WTC11 (cell line): ENCODE measurements around the gene IGSF23. TPM values are rescaled to one million over a fixed set of nuclear protein-coding genes. Genes with fewer than 3 reads are reported as not detected.

ENCODE experiments used
- ATAC-seq: fragments of 200-7000 bp; cut with Tn5 transposase; 2 replicates; pipeline ENCODE4 v1.10.0; 2021; ENCODE audit warnings: mild to moderate bottlenecking, moderate library complexity
- CTCF ChIA-PET: fragments of 300-600 bp; sonication (Branson Sonifier 250); formaldehyde crosslinking; loops from one replicate; lab custom pipeline; 2021; ENCODE audit warnings: antibody characterized with exemption; lab: Charles Lee
- POLR2A ChIA-PET: fragments of 350-600 bp; sonication (Branson Sonifier 250); formaldehyde crosslinking; loops from one replicate; lab custom pipeline; 2021; ENCODE audit warnings: antibody characterized with exemption; lab: Charles Lee
- DNase-seq: peaks from one replicate; pipeline ENCODE4 v3.0.0; 2021; ENCODE audit warnings: low spot score
- H3K27ac Mint-ChIP-seq: 2 replicates; pipeline ENCODE4 v1.8.0; 2021; ENCODE audit warnings: mixed read lengths
- H3K27me3 Mint-ChIP-seq: 2 replicates; pipeline ENCODE4 v1.8.0; 2021; ENCODE audit warnings: low read depth, mild to moderate bottlenecking, moderate library complexity, mixed read lengths
- H3K36me3 Mint-ChIP-seq: 2 replicates; pipeline ENCODE4 v1.8.0; 2021; ENCODE audit warnings: mixed read lengths
- H3K4me1 Mint-ChIP-seq: 2 replicates; pipeline ENCODE4 v1.8.0; 2022; ENCODE audit warnings: mixed read lengths
- H3K4me3 Mint-ChIP-seq: 2 replicates; pipeline ENCODE4 v1.8.0; 2021; ENCODE audit warnings: mild to moderate bottlenecking, moderate library complexity, mixed read lengths
- H3K9me3 Mint-ChIP-seq: 2 replicates; pipeline ENCODE4 v1.8.0; 2021; ENCODE audit warnings: mixed read lengths
- ATF1 ChIP-seq: sonication (generic); formaldehyde crosslinking; IDR thresholded peaks from 2 replicates; pipeline ENCODE4 v1.8.1; 2023; ENCODE audit warnings: mild to moderate bottlenecking, moderate library complexity, missing genetic modification reagents
- EMX1 ChIP-seq: fragments of 250-450 bp; sonication (Bioruptor Pico); IDR thresholded peaks from 2 replicates; pipeline ENCODE4 v1.8.0; 2021; ENCODE audit warnings: mild to moderate bottlenecking
- FOXK1 ChIP-seq: sonication (generic); formaldehyde crosslinking; IDR thresholded peaks from 2 replicates; pipeline ENCODE4 v1.8.0; 2022; ENCODE audit warnings: mild to moderate bottlenecking, moderate library complexity, missing genetic modification reagents
- FOXP1 ChIP-seq: sonication (generic); formaldehyde crosslinking; IDR thresholded peaks from 2 replicates; pipeline ENCODE4 v1.8.0; 2022; ENCODE audit warnings: missing genetic modification reagents, mild to moderate bottlenecking, moderate library complexity, borderline replicate concordance
- GABPB1 ChIP-seq: sonication (generic); formaldehyde crosslinking; IDR thresholded peaks from 2 replicates; pipeline ENCODE4 v1.8.1; 2023; ENCODE audit warnings: mild to moderate bottlenecking, missing genetic modification reagents
- HMGA2 ChIP-seq: fragments of 250-450 bp; sonication (Bioruptor Pico); IDR thresholded peaks from 2 replicates; pipeline ENCODE4 v1.4.0; 2021; ENCODE audit warnings: mild to moderate bottlenecking, moderate library complexity
- KAT7 ChIP-seq: sonication (generic); formaldehyde crosslinking; IDR thresholded peaks from 2 replicates; pipeline ENCODE4 v1.8.1; 2023; ENCODE audit warnings: missing genetic modification reagents, mild to moderate bottlenecking, borderline replicate concordance
- NR3C1 ChIP-seq: sonication (generic); formaldehyde crosslinking; conservative IDR thresholded peaks from 2 replicates; pipeline ENCODE4 v1.8.1; 2023; ENCODE audit warnings: low read depth, mild to moderate bottlenecking, missing genetic modification reagents
- PRRX2 ChIP-seq: fragments of 250-450 bp; sonication (Bioruptor Pico); IDR thresholded peaks from 2 replicates; pipeline ENCODE4 v1.8.0; 2021; ENCODE audit warnings: mild to moderate bottlenecking
- RELA ChIP-seq: sonication (generic); formaldehyde crosslinking; IDR thresholded peaks from 2 replicates; pipeline ENCODE4 v1.8.1; 2022; ENCODE audit warnings: missing genetic modification reagents, mild to moderate bottlenecking, borderline replicate concordance
- SMAD4 ChIP-seq: sonication (generic); formaldehyde crosslinking; IDR thresholded peaks from 2 replicates; pipeline ENCODE4 v1.8.0; 2022; ENCODE audit warnings: mild to moderate bottlenecking, missing genetic modification reagents
- TCF7 ChIP-seq: sonication (generic); formaldehyde crosslinking; IDR thresholded peaks from 2 replicates; pipeline ENCODE4 v1.8.0; 2022; ENCODE audit warnings: mild to moderate bottlenecking, low read depth, missing genetic modification reagents, moderate library complexity
- TEAD4 ChIP-seq: sonication (generic); formaldehyde crosslinking; IDR thresholded peaks from 2 replicates; pipeline ENCODE4 v1.8.0; 2022; ENCODE audit warnings: mild to moderate bottlenecking, missing genetic modification reagents
- TP53 ChIP-seq: sonication (generic); formaldehyde crosslinking; IDR thresholded peaks from 2 replicates; pipeline ENCODE4 v1.8.1; 2023; ENCODE audit warnings: mild to moderate bottlenecking, missing genetic modification reagents
- ZNF219 ChIP-seq: sonication (generic); formaldehyde crosslinking; IDR thresholded peaks from 2 replicates; pipeline ENCODE4 v1.8.0; 2023; ENCODE audit warnings: missing genetic modification reagents, mild to moderate bottlenecking, borderline replicate concordance
- ZNF671 ChIP-seq: fragments of 250-450 bp; sonication (Bioruptor Pico); IDR thresholded peaks from 2 replicates; pipeline ENCODE4 v1.8.0; 2021; ENCODE audit warnings: mild to moderate bottlenecking
- total RNA-seq: library from RNA; stranded (reverse); gene quantifications from 3 replicates; pipeline ENCODE4 v1.2.3, GENCODE V29; 2021
- TF ChIP-seq, protein P1 (sequence below): sonication (generic); formaldehyde crosslinking; IDR thresholded peaks from 2 replicates; pipeline ENCODE4 v1.8.0; 2022; ENCODE audit warnings: missing genetic modification reagents
- TF ChIP-seq, protein P2 (sequence below): fragments of 250-450 bp; sonication (Bioruptor Pico); IDR thresholded peaks from 2 replicates; pipeline ENCODE4 v1.9.0; 2021; ENCODE audit warnings: mild to moderate bottlenecking
- TF ChIP-seq, protein P3 (sequence below): sonication (generic); formaldehyde crosslinking; IDR thresholded peaks from 2 replicates; pipeline ENCODE4 v1.8.1; 2022; ENCODE audit warnings: mild to moderate bottlenecking, moderate library complexity, missing genetic modification reagents

The IGSF23 gene
- total RNA-seq, 1 experiment from 2014 or later, result not detected

DNA sequence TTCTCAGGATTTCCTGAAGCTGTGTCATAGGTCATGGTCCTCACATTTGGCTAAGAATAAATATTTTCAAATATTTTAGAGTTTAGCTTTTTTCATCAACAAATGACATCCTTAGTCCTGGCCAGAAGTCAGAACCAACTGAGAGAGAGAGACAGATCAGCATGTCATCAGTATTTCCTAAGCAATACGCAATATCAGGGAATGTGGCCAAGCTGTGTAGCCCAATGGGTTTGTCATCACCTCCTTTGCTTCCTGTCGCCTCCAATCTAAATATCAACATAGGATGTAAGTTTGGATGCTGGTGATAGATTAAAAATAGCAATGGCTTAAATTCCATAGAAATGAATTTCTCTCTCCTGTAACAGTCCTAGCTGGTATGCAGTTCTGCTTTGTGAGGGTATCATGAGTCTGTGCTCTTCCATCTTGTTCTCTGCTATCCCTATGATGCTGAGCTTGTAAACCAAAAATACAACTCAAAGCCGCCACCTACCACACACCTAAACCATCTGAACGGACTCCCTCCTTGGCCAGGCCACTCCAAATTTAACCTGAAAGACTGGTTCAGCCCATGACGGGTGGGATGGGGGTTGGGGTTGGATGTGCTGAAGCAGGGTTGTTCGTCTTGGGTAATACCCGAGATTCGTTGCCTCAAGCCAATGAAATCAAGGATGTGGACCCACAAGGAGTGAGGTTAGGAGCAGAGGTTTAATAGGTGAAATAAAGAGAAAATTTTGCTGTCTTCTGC lies 10.0 kb upstream of the IGSF23 start (continued):
- no peak for TF ChIP-seq FOXP1

DNA sequence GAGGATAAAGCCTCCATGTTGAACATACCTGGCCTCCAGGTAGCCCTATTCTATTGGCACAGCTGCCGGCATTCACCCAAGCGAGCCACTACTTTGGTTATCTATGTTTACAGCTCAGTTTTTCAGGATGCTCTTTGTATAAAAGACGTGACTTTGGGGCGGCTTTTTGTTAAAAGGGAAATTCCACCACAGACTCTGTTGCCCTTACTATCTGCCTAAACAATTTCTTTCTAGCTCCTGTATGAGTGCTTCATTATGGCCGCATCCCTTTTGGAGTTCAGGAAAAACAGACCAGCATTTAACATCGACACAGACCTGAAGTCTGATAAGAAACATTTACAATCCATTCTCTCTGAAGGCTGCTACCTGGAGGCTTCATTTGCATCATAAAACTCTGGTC lies 9.1 kb upstream of the IGSF23 start:
- ATAC-seq, result no peak
- Mint-ChIP-seq H3K4me3 (peak overlapping the region; percentile 7; the same call in 1 of the 2 replicates), H3K27ac (peak overlapping the region; percentile 38)
- ChIA-PET CTCF (interaction anchor here (0.6 to 2.0 kb wide), 8 partner anchors 21 to 87 kb away, joined by 3 to 9 read pairs (median 3); no protein-coding TSS in a partner anchor), POLR2A (no interaction called here)
- TF ChIP-seq SMAD4 (CRISPR knock-in tag), result no peak
- no peak for TF ChIP-seq TP53
- TF ChIP-seq, protein P1, sequence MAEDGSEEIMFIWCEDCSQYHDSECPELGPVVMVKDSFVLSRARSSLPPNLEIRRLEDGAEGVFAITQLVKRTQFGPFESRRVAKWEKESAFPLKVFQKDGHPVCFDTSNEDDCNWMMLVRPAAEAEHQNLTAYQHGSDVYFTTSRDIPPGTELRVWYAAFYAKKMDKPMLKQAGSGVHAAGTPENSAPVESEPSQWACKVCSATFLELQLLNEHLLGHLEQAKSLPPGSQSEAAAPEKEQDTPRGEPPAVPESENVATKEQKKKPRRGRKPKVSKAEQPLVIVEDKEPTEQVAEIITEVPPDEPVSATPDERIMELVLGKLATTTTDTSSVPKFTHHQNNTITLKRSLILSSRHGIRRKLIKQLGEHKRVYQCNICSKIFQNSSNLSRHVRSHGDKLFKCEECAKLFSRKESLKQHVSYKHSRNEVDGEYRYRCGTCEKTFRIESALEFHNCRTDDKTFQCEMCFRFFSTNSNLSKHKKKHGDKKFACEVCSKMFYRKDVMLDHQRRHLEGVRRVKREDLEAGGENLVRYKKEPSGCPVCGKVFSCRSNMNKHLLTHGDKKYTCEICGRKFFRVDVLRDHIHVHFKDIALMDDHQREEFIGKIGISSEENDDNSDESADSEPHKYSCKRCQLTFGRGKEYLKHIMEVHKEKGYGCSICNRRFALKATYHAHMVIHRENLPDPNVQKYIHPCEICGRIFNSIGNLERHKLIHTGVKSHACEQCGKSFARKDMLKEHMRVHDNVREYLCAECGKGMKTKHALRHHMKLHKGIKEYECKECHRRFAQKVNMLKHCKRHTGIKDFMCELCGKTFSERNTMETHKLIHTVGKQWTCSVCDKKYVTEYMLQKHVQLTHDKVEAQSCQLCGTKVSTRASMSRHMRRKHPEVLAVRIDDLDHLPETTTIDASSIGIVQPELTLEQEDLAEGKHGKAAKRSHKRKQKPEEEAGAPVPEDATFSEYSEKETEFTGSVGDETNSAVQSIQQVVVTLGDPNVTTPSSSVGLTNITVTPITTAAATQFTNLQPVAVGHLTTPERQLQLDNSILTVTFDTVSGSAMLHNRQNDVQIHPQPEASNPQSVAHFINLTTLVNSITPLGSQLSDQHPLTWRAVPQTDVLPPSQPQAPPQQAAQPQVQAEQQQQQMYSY (CRISPR knock-in tag), result no peak
- no peak for TF ChIP-seq KAT7 (CRISPR knock-in tag)
- TF ChIP-seq, protein P2, sequence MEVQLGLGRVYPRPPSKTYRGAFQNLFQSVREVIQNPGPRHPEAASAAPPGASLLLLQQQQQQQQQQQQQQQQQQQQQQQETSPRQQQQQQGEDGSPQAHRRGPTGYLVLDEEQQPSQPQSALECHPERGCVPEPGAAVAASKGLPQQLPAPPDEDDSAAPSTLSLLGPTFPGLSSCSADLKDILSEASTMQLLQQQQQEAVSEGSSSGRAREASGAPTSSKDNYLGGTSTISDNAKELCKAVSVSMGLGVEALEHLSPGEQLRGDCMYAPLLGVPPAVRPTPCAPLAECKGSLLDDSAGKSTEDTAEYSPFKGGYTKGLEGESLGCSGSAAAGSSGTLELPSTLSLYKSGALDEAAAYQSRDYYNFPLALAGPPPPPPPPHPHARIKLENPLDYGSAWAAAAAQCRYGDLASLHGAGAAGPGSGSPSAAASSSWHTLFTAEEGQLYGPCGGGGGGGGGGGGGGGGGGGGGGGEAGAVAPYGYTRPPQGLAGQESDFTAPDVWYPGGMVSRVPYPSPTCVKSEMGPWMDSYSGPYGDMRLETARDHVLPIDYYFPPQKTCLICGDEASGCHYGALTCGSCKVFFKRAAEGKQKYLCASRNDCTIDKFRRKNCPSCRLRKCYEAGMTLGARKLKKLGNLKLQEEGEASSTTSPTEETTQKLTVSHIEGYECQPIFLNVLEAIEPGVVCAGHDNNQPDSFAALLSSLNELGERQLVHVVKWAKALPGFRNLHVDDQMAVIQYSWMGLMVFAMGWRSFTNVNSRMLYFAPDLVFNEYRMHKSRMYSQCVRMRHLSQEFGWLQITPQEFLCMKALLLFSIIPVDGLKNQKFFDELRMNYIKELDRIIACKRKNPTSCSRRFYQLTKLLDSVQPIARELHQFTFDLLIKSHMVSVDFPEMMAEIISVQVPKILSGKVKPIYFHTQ, result no peak
- TF ChIP-seq RELA (CRISPR knock-in tag), result no peak
- no peak for TF ChIP-seq TCF7 (CRISPR knock-in tag)
- no peak for TF ChIP-seq EMX1
- TF ChIP-seq TEAD4 (CRISPR knock-in tag), result no peak
- no peak for TF ChIP-seq NR3C1 (CRISPR knock-in tag)
- TF ChIP-seq ZNF219 (CRISPR knock-in tag), result no peak
- no peak for TF ChIP-seq ZNF671 (CRISPR knock-in tag)
- TF ChIP-seq, all 79 proteins: peak for 0
- Mint-ChIP-seq H3K36me3 (no peaks in the 10 kb centered on the region), H3K4me1 (peaks cover 53% of the 10 kb centered on the region), H3K9me3 (peaks cover 17% of the 10 kb centered on the region), H3K27me3 (peaks cover 5% of the 10 kb centered on the region)
- no peak for DNase-seq

DNA sequence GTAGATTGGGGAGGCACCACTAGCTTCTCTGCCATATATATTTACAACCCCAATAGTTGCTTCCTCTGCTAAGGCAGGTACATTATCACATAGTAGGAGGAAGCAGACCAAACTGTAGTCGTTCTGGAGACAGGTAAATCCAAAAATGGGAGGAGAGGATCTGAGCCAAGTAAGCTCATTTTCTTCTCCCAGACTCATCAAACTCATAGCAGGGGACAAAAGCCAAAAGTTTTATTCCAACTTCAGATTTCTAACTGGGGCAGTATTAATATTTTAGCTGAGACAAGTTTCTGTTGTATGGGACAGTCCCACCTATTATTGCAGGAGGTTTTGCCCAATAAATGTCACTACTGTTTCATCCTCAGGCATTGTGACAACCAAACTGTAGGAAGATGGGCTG lies 7.8 kb upstream of the IGSF23 start:
- Mint-ChIP-seq H3K4me3 (no peak overlapping the region), H3K27me3 (peaks cover 2% of the 10 kb centered on the region; the same call in 1 of the 2 replicates), H3K4me1 (peaks cover 54% of the 10 kb centered on the region), H3K36me3 (no peaks in the 10 kb centered on the region), H3K9me3 (peaks cover 11% of the 10 kb centered on the region; the same call in 1 of the 2 replicates), H3K27ac (peak overlapping the region; percentile 85)
- no peak for ATAC-seq
- CTCF ChIA-PET, result interaction anchor here (1.2 to 2.0 kb wide), 3 partner anchors 23 to 51 kb away, joined by 4 to 8 read pairs (median 5); no protein-coding TSS in a partner anchor
- no peak for TF ChIP-seq FOXK1
- TF ChIP-seq PRRX2 (CRISPR knock-in tag), result no peak
- no peak for TF ChIP-seq FOXP1
- TF ChIP-seq GABPB1, result no peak
- TF ChIP-seq ATF1 (CRISPR knock-in tag), result no peak
- TF ChIP-seq HMGA2, result no peak
- TF ChIP-seq, protein P3, sequence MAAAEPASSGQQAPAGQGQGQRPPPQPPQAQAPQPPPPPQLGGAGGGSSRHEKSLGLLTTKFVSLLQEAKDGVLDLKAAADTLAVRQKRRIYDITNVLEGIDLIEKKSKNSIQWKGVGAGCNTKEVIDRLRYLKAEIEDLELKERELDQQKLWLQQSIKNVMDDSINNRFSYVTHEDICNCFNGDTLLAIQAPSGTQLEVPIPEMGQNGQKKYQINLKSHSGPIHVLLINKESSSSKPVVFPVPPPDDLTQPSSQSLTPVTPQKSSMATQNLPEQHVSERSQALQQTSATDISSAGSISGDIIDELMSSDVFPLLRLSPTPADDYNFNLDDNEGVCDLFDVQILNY (CRISPR knock-in tag), result no peak
- POLR2A ChIA-PET, result no interaction called here
- DNase-seq, result no peak
